RWPE1 (cell line): ENCODE data around the gene PTGDR2.

ENCODE experiments used
- CTCF ChIA-PET: fragments of 350-600 bp; sonication (Branson Sonifier 250); formaldehyde crosslinking; extraction: SDS; loops from one replicate; lab custom pipeline; 2021; lab: Yijun Ruan, JAX
- POLR2A ChIA-PET: fragments of 400-600 bp; formaldehyde crosslinking; extraction: SDS; loops from one replicate; lab custom pipeline; 2020; ENCODE audit warnings: antibody characterized with exemption; ENCODE audit not compliant: low non-redundant PET; lab: Yijun Ruan, JAX
- DNase-seq: peaks from one replicate; pipeline ENCODE4 v3.0.0; 2012; ENCODE audit warnings: low spot score
- H3K27ac ChIP-seq: fragments of 450-650 bp; 2 replicates; pipeline ENCODE4 v1.5.1; 2017
- CTCF ChIP-seq: fragments of 450-650 bp; conservative IDR thresholded peaks from 2 replicates; pipeline ENCODE4 v1.5.1; 2017; ENCODE audit warnings: low read depth, mild to moderate bottlenecking

Gene PTGDR2

DNA sequence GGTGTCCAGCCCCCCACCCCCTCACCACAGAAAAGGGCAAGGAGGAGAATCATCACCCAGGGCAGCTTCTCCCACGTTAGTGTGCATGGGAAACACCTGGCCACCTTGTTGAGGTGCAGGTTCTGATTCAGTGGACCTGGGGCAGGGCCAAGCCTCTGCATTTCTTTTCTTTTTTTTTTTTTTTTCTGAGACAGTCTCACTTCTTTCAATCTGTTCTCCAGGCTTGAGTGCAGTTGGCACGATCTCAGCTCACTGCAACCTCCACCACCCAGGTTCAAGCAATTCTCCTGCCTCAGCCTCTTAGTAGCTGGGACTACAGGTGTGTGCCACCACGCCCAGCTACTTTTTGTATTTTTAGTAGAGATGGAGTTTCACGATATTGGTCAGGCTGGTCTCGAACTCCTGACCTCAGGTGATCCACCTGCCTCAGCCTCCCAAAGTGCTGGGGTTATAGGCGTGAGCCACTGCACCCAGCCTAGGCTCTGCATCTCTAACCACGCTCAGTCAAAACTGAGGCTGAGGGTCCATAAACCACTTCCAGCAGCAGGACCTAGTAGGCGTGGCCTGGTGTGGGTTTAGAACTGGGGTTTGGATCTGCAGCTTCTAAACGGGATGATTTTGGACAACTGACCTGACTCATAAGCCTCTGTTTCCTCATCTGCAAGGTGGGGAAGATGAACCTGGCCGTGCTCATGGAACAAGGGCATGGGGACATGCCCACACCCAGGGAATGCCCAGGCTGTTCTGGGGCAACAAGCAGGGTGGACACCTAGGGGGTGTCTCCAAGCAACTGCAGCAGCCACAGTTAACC is 12.3 kb upstream of the PTGDR2 start:
- CTCF ChIA-PET: interaction anchor here (0.6 to 0.9 kb wide), 3 partner anchors 37 to 241 kb away, joined by 3 to 5 read pairs (median 4); no protein-coding TSS in a partner anchor
- no peak overlapping the region for H3K27ac ChIP-seq
- POLR2A ChIA-PET: no interaction called here
- TF ChIP-seq CTCF: no peak
- no peak for DNase-seq

DNA sequence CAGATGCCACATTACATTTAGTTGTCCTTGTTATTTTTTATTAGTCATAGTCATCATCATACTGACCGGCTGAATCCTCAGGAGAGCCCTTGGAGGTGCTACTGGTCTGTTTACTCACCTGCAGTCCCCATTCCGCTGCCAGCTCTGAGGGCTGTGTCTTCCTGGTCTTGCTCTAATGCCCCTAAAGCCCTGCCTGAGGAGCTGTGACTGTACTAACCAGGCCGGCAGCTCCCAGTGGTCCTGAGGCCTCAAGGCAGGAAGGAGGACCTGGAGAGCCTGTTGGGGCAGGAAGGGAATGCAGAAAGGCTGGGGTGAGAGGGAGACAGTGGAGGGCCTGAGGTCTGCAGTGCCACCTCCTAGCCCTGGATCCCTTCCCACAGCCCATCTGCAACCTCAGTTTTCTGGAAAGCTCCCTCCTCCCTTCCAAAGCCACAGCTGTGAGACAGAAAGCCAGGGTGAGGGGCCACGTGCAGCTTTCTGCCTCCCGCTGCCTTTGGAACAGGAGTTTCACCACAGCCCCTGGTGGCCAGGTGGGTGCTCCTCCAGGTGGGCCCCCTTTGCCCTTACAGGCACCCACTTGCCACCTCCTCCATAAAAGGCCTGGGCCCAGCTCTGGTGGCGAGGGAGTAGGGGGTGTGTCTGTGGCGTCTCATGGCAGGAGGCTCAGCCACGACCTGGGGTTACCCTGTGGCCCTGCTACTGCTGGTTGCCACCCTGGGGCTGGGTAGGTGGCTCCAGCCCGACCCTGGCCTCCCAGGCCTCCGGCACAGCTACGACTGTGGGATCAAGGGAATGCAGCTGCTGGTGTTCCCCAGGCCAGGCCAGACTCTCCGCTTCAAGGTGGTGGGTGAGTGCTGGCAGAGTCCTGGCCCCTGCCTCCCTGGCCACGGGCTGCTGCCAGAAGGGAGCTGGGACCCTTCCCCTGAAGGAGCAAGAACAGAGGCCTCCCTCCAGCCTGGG is 11.4 kb upstream of the PTGDR2 start, which contains the start of gene ZP1:
Gene ZP1, plus strand, starts transcription at position 632 of the 960 bp plus-strand sequence. Its CDS starts 20 bp downstream, at position 652.
- TF ChIP-seq CTCF: no peak
- ChIA-PET POLR2A (no interaction called here), CTCF (interaction anchor here (0.6 to 0.9 kb wide), 3 partner anchors 36 to 242 kb away, joined by 3 to 4 read pairs (median 3); no protein-coding TSS in a partner anchor)
- DNase-seq: no peak
- H3K27ac ChIP-seq: no peak within 1 kb of the TSS

GRCh38 chr11:60864856-60865513 is 9.2 kb upstream of the PTGDR2 start:
- CTCF ChIA-PET: interaction anchor here (0.9 kb wide), 1 partner anchor 34 kb away, joined by 3 read pairs; no protein-coding TSS in a partner anchor
- H3K27ac ChIP-seq: no peak overlapping the region
- POLR2A ChIA-PET: no interaction called here

DNA sequence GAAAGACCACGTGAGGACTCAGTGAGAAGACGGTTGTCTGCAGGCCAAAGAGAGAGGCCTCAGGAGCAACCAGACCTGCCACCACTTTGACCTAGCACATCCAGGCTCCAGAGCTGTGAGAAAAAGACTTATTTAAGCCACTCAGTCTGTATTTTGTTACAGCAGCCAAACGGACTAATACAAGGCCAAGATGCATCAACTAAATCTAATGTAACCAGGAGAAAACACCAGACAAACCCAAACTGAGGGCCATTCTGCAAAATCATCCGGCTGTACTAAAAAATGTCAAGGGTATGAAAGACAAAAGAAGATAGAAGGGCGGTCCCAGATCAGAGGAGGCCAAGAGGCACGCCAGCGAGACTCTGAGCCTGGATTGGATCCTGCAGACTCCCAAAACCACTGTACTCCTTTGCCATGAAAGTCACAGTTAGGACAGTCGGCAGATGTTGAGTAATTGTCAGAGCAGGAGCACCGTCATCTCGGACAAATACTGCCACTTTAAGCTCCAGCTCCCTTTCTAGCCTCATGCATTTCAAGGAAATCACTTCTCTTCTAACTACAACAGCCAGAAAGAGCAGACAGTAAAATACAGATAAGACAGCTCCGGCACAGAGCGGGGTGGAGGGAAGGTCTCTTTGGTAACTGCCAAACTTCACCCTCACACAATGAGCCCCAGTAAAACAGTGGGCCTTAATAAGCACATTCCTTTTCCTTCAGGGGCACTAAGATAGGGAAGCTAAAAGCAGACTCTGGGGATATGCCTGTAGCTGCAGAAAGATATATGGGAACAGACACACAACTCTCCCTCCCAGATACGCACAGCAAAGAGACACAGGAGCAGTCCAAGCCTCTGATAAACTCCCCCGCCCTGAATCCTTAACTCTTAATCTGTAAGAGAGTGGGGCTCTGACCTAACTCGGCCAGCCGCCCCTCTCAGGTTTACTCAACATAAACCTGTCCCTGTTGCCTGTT is 8.1 kb upstream of the PTGDR2 start:
- ChIA-PET POLR2A (no interaction called here), CTCF (interaction anchor here (0.7 kb wide), 1 partner anchor 550 kb away, joined by 3 read pairs; no protein-coding TSS in a partner anchor)
- no peak for DNase-seq
- TF ChIP-seq CTCF: no peak
- H3K27ac ChIP-seq: no peak overlapping the region

More at GRCh38 chr11:60864856-60865513, 9.2 kb upstream of the PTGDR2 start:
- no peak for TF ChIP-seq CTCF
- DNase-seq: no peak

GRCh38 chr11:60862171-60862570 is 6.4 kb upstream of the PTGDR2 start:
- TF ChIP-seq CTCF: no peak
- CTCF ChIA-PET: interaction anchor here (0.8 kb wide), 1 partner anchor 37 kb away, joined by 3 read pairs; no protein-coding TSS in a partner anchor
- DNase-seq: no peak
- no peak overlapping the region for H3K27ac ChIP-seq
- POLR2A ChIA-PET: no interaction called here
